Astrocyte (in vitro differentiated cells and primary cell): ENCODE measurements around the gene AGTPBP1. TPM values are rescaled to one million over a fixed set of nuclear protein-coding genes. Genes with fewer than 3 reads are reported as not detected.

Source experiments
- DNase-seq: peaks from one replicate; pipeline ENCODE4 v3.0.0-alpha.2; 2010; ENCODE audit warnings: low read depth
- FAIRE-seq: peaks from 2 replicates; lab custom pipeline; 2011; peaks lifted over from hg19 to GRCh38; lab: Jason Lieb, UNC
- H2AFZ ChIP-seq: 2 replicates; pipeline ENCODE4 v1.6.0; 2012; ENCODE audit warnings: low read depth, low read length, inconsistent platforms
- H3K27ac ChIP-seq: 2 replicates; pipeline ENCODE4 v1.5.1; 2011; ENCODE audit warnings: low read depth, low read length, inconsistent platforms
- H3K27me3 ChIP-seq: 2 replicates; pipeline ENCODE4 v1.6.0; 2011; ENCODE audit warnings: low read length, inconsistent platforms; ENCODE audit not compliant: insufficient read depth
- H3K36me3 ChIP-seq: 2 replicates; pipeline ENCODE4 v1.5.1; 2011; ENCODE audit warnings: low read length, inconsistent platforms; ENCODE audit not compliant: insufficient read depth
- H3K4me1 ChIP-seq: 2 replicates; pipeline ENCODE4 v1.5.1; 2011; ENCODE audit warnings: low read length, inconsistent platforms; ENCODE audit not compliant: insufficient read depth
- H3K4me2 ChIP-seq: 2 replicates; pipeline ENCODE4 v1.6.0; 2012; ENCODE audit warnings: low read length, inconsistent platforms
- H3K4me3 ChIP-seq: 2 replicates; pipeline ENCODE4 v1.5.1; 2011; ENCODE audit warnings: low read depth, mild to moderate bottlenecking, low read length, inconsistent platforms; ENCODE audit not compliant: insufficient read depth
- H3K79me2 ChIP-seq: 2 replicates; pipeline ENCODE4 v1.6.0; 2012; ENCODE audit warnings: mild to moderate bottlenecking, low read length, inconsistent platforms; ENCODE audit not compliant: insufficient read depth
- H3K9ac ChIP-seq: 2 replicates; pipeline ENCODE4 v1.6.0; 2012; ENCODE audit warnings: mild to moderate bottlenecking, low read length, inconsistent platforms
- H3K9me3 ChIP-seq: 2 replicates; pipeline ENCODE4 v1.5.1; 2012; ENCODE audit warnings: low read depth, mild to moderate bottlenecking, low read length, inconsistent platforms; ENCODE audit not compliant: insufficient read depth
- H4K20me1 ChIP-seq: 2 replicates; pipeline ENCODE4 v1.6.0; 2012; ENCODE audit warnings: low read length, inconsistent platforms; ENCODE audit not compliant: insufficient read depth
- H3K27ac Mint-ChIP-seq: one replicate; pipeline ENCODE4 v1.8.0; 2021; ENCODE audit warnings: mild to moderate bottlenecking, mixed read lengths; ENCODE audit not compliant: unreplicated experiment
- H3K27me3 Mint-ChIP-seq: one replicate; pipeline ENCODE4 v1.8.0; 2021; ENCODE audit warnings: low read depth, mixed read lengths; ENCODE audit not compliant: unreplicated experiment
- H3K36me3 Mint-ChIP-seq: one replicate; pipeline ENCODE4 v1.8.0; 2021; ENCODE audit warnings: low read depth, mixed read lengths; ENCODE audit not compliant: unreplicated experiment
- H3K4me1 Mint-ChIP-seq: one replicate; pipeline ENCODE4 v1.8.0; 2021; ENCODE audit warnings: low read depth, mixed read lengths; ENCODE audit not compliant: unreplicated experiment
- H3K4me3 Mint-ChIP-seq: one replicate; pipeline ENCODE4 v1.8.0; 2021; ENCODE audit warnings: mild to moderate bottlenecking, moderate library complexity, mixed read lengths; ENCODE audit not compliant: unreplicated experiment
- H3K9me3 Mint-ChIP-seq: one replicate; pipeline ENCODE4 v1.8.0; 2021; ENCODE audit warnings: mild to moderate bottlenecking, mixed read lengths; ENCODE audit not compliant: unreplicated experiment
- EZH2 ChIP-seq: IDR thresholded peaks from 2 replicates; pipeline ENCODE4 v1.6.1; 2012; ENCODE audit warnings: mild to moderate bottlenecking, low read length, inconsistent platforms; ENCODE audit not compliant: insufficient read depth
- total RNA-seq: library from RNA; stranded (reverse); gene quantifications from 2 replicates; pipeline ENCODE4 v1.2.1, GENCODE V29; 2021
- TF ChIP-seq, protein P1 (sequence below): IDR thresholded peaks from 2 replicates; pipeline ENCODE4 v1.5.1; 2011; ENCODE audit warnings: low read depth, mild to moderate bottlenecking, inconsistent platforms, low read length, moderate library complexity; ENCODE audit not compliant: insufficient read depth

The AGTPBP1 gene
- total RNA-seq, 1 donor from 2014 or later, result 30.0 TPM

DNA sequence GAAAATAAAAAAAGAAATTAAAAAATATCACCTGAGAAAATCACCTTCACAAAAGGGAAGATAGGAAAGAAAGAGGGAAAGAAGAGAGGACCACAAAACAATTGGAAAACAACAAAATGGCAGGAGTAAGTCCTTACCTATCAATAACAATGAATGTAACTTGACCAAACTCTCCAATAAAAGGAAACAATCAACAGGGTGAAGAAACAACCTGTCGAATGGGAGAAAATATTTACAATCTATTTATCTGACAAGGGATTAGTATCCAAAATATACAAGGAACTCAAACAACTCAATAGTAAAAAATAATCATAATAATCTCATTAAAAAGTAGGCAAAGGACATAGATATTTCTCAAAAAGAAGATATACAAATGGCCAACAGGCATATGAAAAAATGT lies 135.8 kb downstream of the AGTPBP1 start:
- Histone ChIP-seq H3K4me2 (no peak overlapping the region), H3K27ac (no peak overlapping the region), H3K79me2 (no peaks in the 10 kb centered on the region), H3K4me3 (no peak overlapping the region), H3K9ac (no peak overlapping the region), H2AFZ (no peak overlapping the region), H3K4me1 (no peaks in the 10 kb centered on the region), H3K36me3 (no peaks in the 10 kb centered on the region), H3K9me3 (no peaks in the 10 kb centered on the region), H4K20me1 (no peaks in the 10 kb centered on the region), H3K27me3 (no peaks in the 10 kb centered on the region)
- FAIRE-seq (no peak), DNase-seq (no peak)
- H3K27ac Mint-ChIP-seq, result no peak overlapping the region
- TF ChIP-seq, protein P1, sequence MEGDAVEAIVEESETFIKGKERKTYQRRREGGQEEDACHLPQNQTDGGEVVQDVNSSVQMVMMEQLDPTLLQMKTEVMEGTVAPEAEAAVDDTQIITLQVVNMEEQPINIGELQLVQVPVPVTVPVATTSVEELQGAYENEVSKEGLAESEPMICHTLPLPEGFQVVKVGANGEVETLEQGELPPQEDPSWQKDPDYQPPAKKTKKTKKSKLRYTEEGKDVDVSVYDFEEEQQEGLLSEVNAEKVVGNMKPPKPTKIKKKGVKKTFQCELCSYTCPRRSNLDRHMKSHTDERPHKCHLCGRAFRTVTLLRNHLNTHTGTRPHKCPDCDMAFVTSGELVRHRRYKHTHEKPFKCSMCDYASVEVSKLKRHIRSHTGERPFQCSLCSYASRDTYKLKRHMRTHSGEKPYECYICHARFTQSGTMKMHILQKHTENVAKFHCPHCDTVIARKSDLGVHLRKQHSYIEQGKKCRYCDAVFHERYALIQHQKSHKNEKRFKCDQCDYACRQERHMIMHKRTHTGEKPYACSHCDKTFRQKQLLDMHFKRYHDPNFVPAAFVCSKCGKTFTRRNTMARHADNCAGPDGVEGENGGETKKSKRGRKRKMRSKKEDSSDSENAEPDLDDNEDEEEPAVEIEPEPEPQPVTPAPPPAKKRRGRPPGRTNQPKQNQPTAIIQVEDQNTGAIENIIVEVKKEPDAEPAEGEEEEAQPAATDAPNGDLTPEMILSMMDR, result no peak
- TF ChIP-seq EZH2, result no peak
- H3K27me3 Mint-ChIP-seq, result no peaks in the 10 kb centered on the region
- H3K36me3 Mint-ChIP-seq, result peaks cover 7% of the 10 kb centered on the region
- H3K4me1 Mint-ChIP-seq, result peaks cover 3% of the 10 kb centered on the region
- no peak overlapping the region for H3K4me3 Mint-ChIP-seq
- no peaks in the 10 kb centered on the region for H3K9me3 Mint-ChIP-seq

DNA sequence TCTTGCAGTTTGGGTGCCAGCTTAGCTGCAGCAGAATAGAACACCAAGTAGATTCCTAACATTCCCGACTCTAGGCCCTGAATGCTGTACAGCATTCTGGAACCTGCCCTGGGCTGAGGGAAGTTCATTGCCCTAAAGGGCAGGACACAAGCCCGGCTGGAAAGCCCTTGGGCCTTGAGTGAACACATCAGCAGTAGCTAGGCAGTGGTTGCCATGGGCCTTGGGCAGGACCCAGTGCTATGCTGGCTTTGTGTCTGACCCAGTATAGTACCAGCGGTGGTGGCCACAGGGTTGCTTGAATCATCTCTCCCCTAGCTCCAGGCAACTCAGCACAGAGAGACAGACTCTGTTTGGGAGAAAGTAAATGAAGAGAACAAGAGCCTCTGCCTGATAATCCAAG lies 137.8 kb downstream of the AGTPBP1 start:
- Mint-ChIP-seq H3K36me3 (peaks cover 7% of the 10 kb centered on the region), H3K27me3 (no peaks in the 10 kb centered on the region), H3K4me1 (peaks cover 11% of the 10 kb centered on the region), H3K27ac (no peak overlapping the region), H3K9me3 (no peaks in the 10 kb centered on the region), H3K4me3 (no peak overlapping the region)
- H3K36me3 ChIP-seq, result no peaks in the 10 kb centered on the region
- no peak overlapping the region for H2AFZ ChIP-seq
- H3K27me3 ChIP-seq, result no peaks in the 10 kb centered on the region
- no peak overlapping the region for H3K9ac ChIP-seq
- no peaks in the 10 kb centered on the region for H3K79me2 ChIP-seq
- TF ChIP-seq EZH2, result no peak
- TF ChIP-seq, protein P1, result no peak
- no peaks in the 10 kb centered on the region for H4K20me1 ChIP-seq
- H3K4me2 ChIP-seq, result no peak overlapping the region
- no peak for FAIRE-seq
- H3K27ac ChIP-seq, result no peak overlapping the region
- H3K4me3 ChIP-seq, result no peak overlapping the region
- H3K4me1 ChIP-seq, result no peaks in the 10 kb centered on the region
- no peak for DNase-seq
- H3K9me3 ChIP-seq, result no peaks in the 10 kb centered on the region

DNA sequence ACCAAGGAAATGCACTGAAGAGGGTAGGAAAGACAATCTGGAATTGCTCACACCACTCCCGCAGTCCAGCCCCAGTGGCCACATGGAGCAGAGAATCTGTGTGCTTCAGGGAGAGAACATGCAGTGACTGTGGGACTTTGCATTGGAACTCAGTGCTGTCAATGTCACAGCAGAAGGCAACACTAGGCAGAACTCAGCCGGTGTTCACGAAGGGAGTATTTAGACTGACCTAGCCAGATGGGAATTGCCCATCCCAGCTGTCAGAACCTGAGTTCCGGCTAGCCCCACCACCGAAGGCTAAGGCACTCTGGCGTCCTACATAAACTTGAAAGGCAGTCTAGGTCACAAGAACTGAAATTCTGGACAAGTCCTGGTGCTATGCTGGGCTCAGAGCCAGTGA lies 139.0 kb downstream of the AGTPBP1 start:
- no peaks in the 10 kb centered on the region for H3K36me3 ChIP-seq
- FAIRE-seq, result no peak
- Mint-ChIP-seq H3K4me3 (no peak overlapping the region), H3K36me3 (peaks cover 7% of the 10 kb centered on the region), H3K27ac (no peak overlapping the region), H3K9me3 (no peaks in the 10 kb centered on the region), H3K4me1 (peaks cover 11% of the 10 kb centered on the region), H3K27me3 (no peaks in the 10 kb centered on the region)
- TF ChIP-seq, protein P1, result no peak
- TF ChIP-seq EZH2, result no peak
- no peak overlapping the region for H3K27ac ChIP-seq
- no peaks in the 10 kb centered on the region for H3K79me2 ChIP-seq
- no peak for DNase-seq
- no peak overlapping the region for H3K4me2 ChIP-seq
- no peaks in the 10 kb centered on the region for H3K27me3 ChIP-seq
- no peaks in the 10 kb centered on the region for H3K4me1 ChIP-seq
- no peaks in the 10 kb centered on the region for H4K20me1 ChIP-seq
- no peak overlapping the region for H3K4me3 ChIP-seq
- no peaks in the 10 kb centered on the region for H3K9me3 ChIP-seq
- H2AFZ ChIP-seq, result no peak overlapping the region
- no peak overlapping the region for H3K9ac ChIP-seq
